Measurements from ENCODE around the gene PHKA1.
"Not testable (repeated sequence)": the region's sequence is repeated elsewhere in the genome, so short reads cannot be mapped to it uniquely, and the experiment has no call there.

DNA sequence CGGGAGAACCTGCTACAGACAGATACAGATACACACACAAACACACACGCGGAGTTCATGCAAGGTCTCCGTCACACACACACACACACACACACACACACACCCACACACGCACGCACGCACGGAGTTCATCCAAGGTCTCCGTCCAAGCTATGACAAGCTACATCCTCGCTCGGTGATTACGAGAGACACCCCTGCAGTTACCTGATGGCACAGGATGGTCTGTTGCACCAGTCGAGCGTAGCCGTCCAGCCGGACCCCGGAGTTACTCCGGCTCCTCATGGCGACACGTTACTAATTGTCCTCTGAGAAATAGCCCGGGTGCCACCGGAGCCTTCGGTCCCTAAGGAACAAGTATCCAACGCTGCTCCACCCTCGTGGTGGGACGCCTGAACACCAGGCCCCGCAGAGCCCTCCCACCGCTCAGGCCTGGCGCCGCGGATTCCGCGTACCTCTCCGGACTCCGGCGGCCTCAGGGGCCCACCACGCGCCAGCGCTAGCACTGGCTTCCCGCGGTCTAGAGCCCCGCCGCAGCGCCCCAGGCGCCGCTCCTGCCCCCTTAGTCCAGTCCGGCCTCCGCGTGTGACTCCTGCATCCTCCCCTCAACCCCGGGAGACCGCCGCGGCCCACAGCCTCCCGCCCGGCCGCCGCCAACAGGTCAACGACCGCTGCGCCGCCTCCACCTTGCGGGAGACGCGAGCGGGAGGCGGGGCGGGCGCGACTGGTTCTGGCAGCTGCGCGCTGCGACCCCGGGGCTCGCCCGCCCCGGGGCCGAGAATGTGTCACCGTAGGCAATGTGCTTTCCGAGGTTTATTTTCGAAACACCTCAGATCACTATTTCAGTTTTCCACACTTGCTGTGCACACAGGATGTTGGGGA is at the start of gene PHKA1:
- TF ChIP-seq, protein P1, sequence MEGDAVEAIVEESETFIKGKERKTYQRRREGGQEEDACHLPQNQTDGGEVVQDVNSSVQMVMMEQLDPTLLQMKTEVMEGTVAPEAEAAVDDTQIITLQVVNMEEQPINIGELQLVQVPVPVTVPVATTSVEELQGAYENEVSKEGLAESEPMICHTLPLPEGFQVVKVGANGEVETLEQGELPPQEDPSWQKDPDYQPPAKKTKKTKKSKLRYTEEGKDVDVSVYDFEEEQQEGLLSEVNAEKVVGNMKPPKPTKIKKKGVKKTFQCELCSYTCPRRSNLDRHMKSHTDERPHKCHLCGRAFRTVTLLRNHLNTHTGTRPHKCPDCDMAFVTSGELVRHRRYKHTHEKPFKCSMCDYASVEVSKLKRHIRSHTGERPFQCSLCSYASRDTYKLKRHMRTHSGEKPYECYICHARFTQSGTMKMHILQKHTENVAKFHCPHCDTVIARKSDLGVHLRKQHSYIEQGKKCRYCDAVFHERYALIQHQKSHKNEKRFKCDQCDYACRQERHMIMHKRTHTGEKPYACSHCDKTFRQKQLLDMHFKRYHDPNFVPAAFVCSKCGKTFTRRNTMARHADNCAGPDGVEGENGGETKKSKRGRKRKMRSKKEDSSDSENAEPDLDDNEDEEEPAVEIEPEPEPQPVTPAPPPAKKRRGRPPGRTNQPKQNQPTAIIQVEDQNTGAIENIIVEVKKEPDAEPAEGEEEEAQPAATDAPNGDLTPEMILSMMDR (IDR thresholded peaks at IDR 0.05; ENCODE audit: low read depth, low read length, missing input control) = not testable (repeated sequence)
- TF ChIP-seq RXRA (IDR thresholded peaks at IDR 0.05) = peak; percentile 81 to 92
- not testable (repeated sequence) for TF ChIP-seq JUND, RAD21 (IDR thresholded peaks at IDR 0.05)

All from liver (tissue), 3 donors.